GM23248 (cell line): Measurements from ENCODE around the gene SIGMAR1. TPM values are rescaled to one million over a fixed set of nuclear protein-coding genes. Genes with fewer than 3 reads are reported as not detected.

Experiments
- DNase-seq: peaks from one replicate; pipeline ENCODE4 v3.0.0-alpha.2; 2015
- H2AFZ ChIP-seq: fragments of 200-600 bp; sonication (generic); 2 replicates; pipeline ENCODE4 v1.6.1; 2016; ENCODE audit warnings: antibody characterized with exemption
- H3F3A ChIP-seq: fragments of 200-600 bp; sonication (generic); 2 replicates; pipeline ENCODE4 v1.6.1; 2016; ENCODE audit warnings: mild to moderate bottlenecking, antibody characterized with exemption, mixed run types; ENCODE audit not compliant: insufficient read depth
- H3K27ac ChIP-seq: fragments of 200-600 bp; sonication (generic); 2 replicates; pipeline ENCODE4 v1.5.1; 2016; ENCODE audit warnings: mild to moderate bottlenecking
- H3K27me3 ChIP-seq: fragments of 200-600 bp; sonication (generic); replicated peaks from 2 replicates; pipeline ENCODE4 v1.6.1; 2016; ENCODE audit warnings: mild to moderate bottlenecking; ENCODE audit not compliant: insufficient read depth
- H3K36me3 ChIP-seq: fragments of 200-600 bp; sonication (generic); 2 replicates; pipeline ENCODE4 v1.6.1; 2016; ENCODE audit warnings: low read depth, mild to moderate bottlenecking
- H3K4me1 ChIP-seq: fragments of 200-600 bp; sonication (generic); 2 replicates; pipeline ENCODE4 v1.6.1; 2016; ENCODE audit warnings: mild to moderate bottlenecking; ENCODE audit not compliant: insufficient read depth
- H3K4me2 ChIP-seq: fragments of 200-600 bp; sonication (generic); one replicate; pipeline ENCODE4 v1.6.1; 2016; ENCODE audit warnings: mild to moderate bottlenecking; ENCODE audit not compliant: unreplicated experiment
- H3K4me3 ChIP-seq: fragments of 200-600 bp; sonication (generic); 2 replicates; pipeline ENCODE4 v1.5.1; 2016; ENCODE audit warnings: mild to moderate bottlenecking
- H3K79me2 ChIP-seq: fragments of 200-600 bp; sonication (generic); 2 replicates; pipeline ENCODE4 v1.6.1; 2016; ENCODE audit warnings: mild to moderate bottlenecking; ENCODE audit not compliant: insufficient read depth
- H3K9ac ChIP-seq: fragments of 200-600 bp; sonication (generic); 2 replicates; pipeline ENCODE4 v1.6.1; 2016; ENCODE audit warnings: mild to moderate bottlenecking
- H3K9me2 ChIP-seq: fragments of 200-600 bp; sonication (generic); 2 replicates; pipeline ENCODE4 v1.6.1; 2016; ENCODE audit warnings: mixed run types, mild to moderate bottlenecking, moderate library complexity; ENCODE audit not compliant: insufficient read depth
- H3K9me3 ChIP-seq: fragments of 200-600 bp; sonication (generic); one replicate; pipeline ENCODE4 v1.6.1; 2017; ENCODE audit warnings: low read depth
- H4K20me1 ChIP-seq: fragments of 200-600 bp; sonication (generic); 2 replicates; pipeline ENCODE4 v1.6.0; 2016; ENCODE audit not compliant: insufficient read depth
- EZH2 ChIP-seq: fragments of 200-600 bp; sonication (generic); IDR thresholded peaks from 2 replicates; pipeline ENCODE4 v1.6.1; 2018; ENCODE audit warnings: antibody characterized with exemption, mild to moderate bottlenecking; ENCODE audit not compliant: insufficient read depth, poor library complexity, severe bottlenecking
- EZH2phosphoT487 ChIP-seq: fragments of 200-600 bp; sonication (generic); IDR thresholded peaks from 2 replicates; pipeline ENCODE4 v1.6.1; 2018; ENCODE audit warnings: antibody characterized with exemption, moderate library complexity, mild to moderate bottlenecking, low read depth; ENCODE audit not compliant: insufficient read depth
- WGBS, 2 experiments: methylation state at CpG; one replicate each; pipeline ENCODE4 v1.1.6; 2015 to 2017; ENCODE audit warnings: low lambda C conversion rate in 2 of 2, low coverage in 1 of 2; ENCODE audit errors: missing lambda C conversion rate in 2 of 2; 5-methylcytosine and 5-hydroxymethylcytosine counted together
- in situ Hi-C: fragments of 300-500 bp; cut with MboI; formaldehyde crosslinking; loops from 2 replicates; pipeline ENCODE4 v1.15.0; 2020
- polyA plus RNA-seq: library from polyadenylated mRNA; unstranded; fragments of >200 nt; fragmentation: Nextera tagmentation; extraction: Ambion mirVana; gene quantifications from 2 replicates; pipeline ENCODE4 v1.2.1, GENCODE V29; 2016
- total RNA-seq: library from RNA; depleted of rRNA; stranded (reverse); fragments of >200 nt; shearing (Covaris generic); gene quantifications from 2 replicates; pipeline ENCODE4 v1.2.3, GENCODE V29; 2014

The SIGMAR1 gene
- total and polyA plus RNA-seq, 2 experiments from 2014 or later: 138 to 142 TPM

- no peak overlapping the region for H3K9ac ChIP-seq
- 94 to 95% methylated on average over 8 of the region's 8 CpGs for WGBS, 2 experiments
- H3K9me3 ChIP-seq: no peaks in the 10 kb centered on the region
- no peaks in the 10 kb centered on the region for H3K79me2 ChIP-seq
- H4K20me1 ChIP-seq: no peaks in the 10 kb centered on the region
- H3K4me1 ChIP-seq: peaks cover 5% of the 10 kb centered on the region
- H3K9me2 ChIP-seq: no peaks in the 10 kb centered on the region
- in situ Hi-C loops: no loop called here
- DNase-seq: no peak
- H3K27me3 ChIP-seq: no peaks in the 10 kb centered on the region
- H3K36me3 ChIP-seq: no peaks in the 10 kb centered on the region
- TF ChIP-seq EZH2 (no peak), EZH2phosphoT487 (no peak)
- H3K27ac ChIP-seq: no peak overlapping the region
- H2AFZ ChIP-seq: no peak overlapping the region
- peaks cover 11% of the 10 kb centered on the region; the same call in 1 of the 2 replicates for H3F3A ChIP-seq
- no peak overlapping the region for H3K4me2 ChIP-seq
- H3K4me3 ChIP-seq: no peak overlapping the region
Observed at GRCh38 chr9:34659592-34660253, 22.1 kb upstream of the SIGMAR1 start.

- H3K79me2 ChIP-seq: no peaks in the 10 kb centered on the region
- no peaks in the 10 kb centered on the region for H3K36me3 ChIP-seq
- in situ Hi-C loops: no loop called here
- no peaks in the 10 kb centered on the region for H4K20me1 ChIP-seq
- H3K27ac ChIP-seq: no peak overlapping the region
- H3K9ac ChIP-seq: no peak overlapping the region
- no peak for DNase-seq
- no peak for TF ChIP-seq EZH2phosphoT487
- no peak for TF ChIP-seq EZH2
- no peaks in the 10 kb centered on the region for H3K9me2 ChIP-seq
- H3K4me3 ChIP-seq: no peak overlapping the region
- WGBS, 2 experiments: 84 to 87% methylated on average over 14 of the region's 14 CpGs
- H3K4me1 ChIP-seq: peaks cover 17% of the 10 kb centered on the region
- no peak overlapping the region for H2AFZ ChIP-seq
- H3K9me3 ChIP-seq: no peaks in the 10 kb centered on the region
- H3K27me3 ChIP-seq: no peaks in the 10 kb centered on the region
- no peak overlapping the region for H3K4me2 ChIP-seq
- no peaks in the 10 kb centered on the region for H3F3A ChIP-seq
Observed at GRCh38 chr9:34658461-34658860, 20.9 kb upstream of the SIGMAR1 start.

DNA sequence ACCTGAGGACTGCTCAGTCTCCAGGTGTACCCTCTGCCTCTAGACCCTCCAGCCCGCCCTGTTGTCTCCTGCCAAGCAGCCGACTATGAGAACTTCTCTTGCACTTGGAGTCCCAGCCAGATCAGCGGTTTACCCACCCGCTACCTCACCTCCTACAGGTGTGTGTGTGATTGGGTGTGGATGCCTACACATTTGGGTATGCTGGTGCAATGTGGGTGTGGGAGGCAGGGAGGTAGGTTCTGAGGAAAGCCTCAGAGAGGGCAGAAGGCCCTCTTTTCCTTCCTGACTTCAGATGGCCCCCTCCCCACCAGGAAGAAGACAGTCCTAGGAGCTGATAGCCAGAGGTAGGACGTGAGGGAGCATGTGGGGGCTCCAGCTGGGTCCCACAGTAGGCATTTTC, 19.4 kb upstream of the SIGMAR1 start:
- no peaks in the 10 kb centered on the region for H4K20me1 ChIP-seq
- H3K9me3 ChIP-seq: no peaks in the 10 kb centered on the region
- no peak overlapping the region for H3K27ac ChIP-seq
- H3K9ac ChIP-seq: no peak overlapping the region
- no peaks in the 10 kb centered on the region for H3K79me2 ChIP-seq
- H3F3A ChIP-seq: peaks cover 9% of the 10 kb centered on the region; the same call in 1 of the 2 replicates
- no peaks in the 10 kb centered on the region for H3K27me3 ChIP-seq
- H3K4me2 ChIP-seq: no peak overlapping the region
- WGBS, 2 experiments: 81 to 82% methylated on average over 5 of the region's 5 CpGs
- H3K9me2 ChIP-seq: no peaks in the 10 kb centered on the region
- peaks cover 31% of the 10 kb centered on the region for H3K4me1 ChIP-seq
- DNase-seq: no peak
- no peak overlapping the region for H2AFZ ChIP-seq
- in situ Hi-C loops: no loop called here
- TF ChIP-seq EZH2: no peak
- TF ChIP-seq EZH2phosphoT487: no peak
- H3K4me3 ChIP-seq: no peak overlapping the region
- no peaks in the 10 kb centered on the region for H3K36me3 ChIP-seq

GRCh38 chr9:34655394-34655793, 17.8 kb upstream of the SIGMAR1 start:
- Histone ChIP-seq H3K79me2 (no peaks in the 10 kb centered on the region), H3K27me3 (no peaks in the 10 kb centered on the region), H3K9me2 (no peaks in the 10 kb centered on the region), H2AFZ (no peak overlapping the region), H3K4me2 (no peak overlapping the region), H3F3A (peaks cover 16% of the 10 kb centered on the region; the same call in 1 of the 2 replicates), H4K20me1 (no peaks in the 10 kb centered on the region), H3K36me3 (no peaks in the 10 kb centered on the region), H3K4me3 (no peak overlapping the region), H3K9me3 (no peaks in the 10 kb centered on the region), H3K27ac (no peak overlapping the region), H3K4me1 (peaks cover 40% of the 10 kb centered on the region), H3K9ac (no peak overlapping the region)
- WGBS, 2 experiments: 61 to 81% methylated on average over 4 to 5 of the region's 5 CpGs
- in situ Hi-C loops: no loop called here
- TF ChIP-seq EZH2phosphoT487: no peak
- TF ChIP-seq EZH2: no peak
- DNase-seq: no peak
